GM12878 (cell line): ENCODE data around the gene NSFL1C.

Experiments
- BRCA1 ChIP-seq: IDR thresholded peaks from 2 replicates; pipeline ENCODE4 v1.6.1; 2011; ENCODE audit warnings: low read depth, low read length, improper control_type of control experiment
- CTCF ChIP-seq, 3 experiments: IDR thresholded peaks in 2 of 3; conservative IDR thresholded peaks in 1 of 3; 2 replicates each; pipeline ENCODE4 v1.5.1; 2011; ENCODE audit warnings: low read depth in 3 of 3, low read length in 3 of 3, mild to moderate bottlenecking in 3 of 3, control low read depth in 2 of 3, moderate library complexity in 2 of 3, inconsistent platforms in 1 of 3, mixed read lengths in 1 of 3; ENCODE audit not compliant: control insufficient read depth in 2 of 3, insufficient read depth in 1 of 3; ENCODE audit errors: extremely low read depth in 1 of 3
- EP300 ChIP-seq, 2 experiments: fragments of 150-350 bp in 1 of 2; IDR thresholded peaks; 2 replicates each; pipeline ENCODE4 v1.6.1; 2011 to 2012; ENCODE audit warnings: low read depth in 2 of 2, low read length in 2 of 2, borderline replicate concordance in 1 of 2, improper control_type of control experiment in 1 of 2, inconsistent platforms in 1 of 2; ENCODE audit not compliant: control insufficient read depth in 1 of 2
- POLR2A ChIP-seq: IDR thresholded peaks from 2 replicates; pipeline ENCODE4 v1.6.1; 2011; ENCODE audit warnings: low read depth, mild to moderate bottlenecking, low read length
- POLR2AphosphoS5 ChIP-seq: IDR thresholded peaks from 2 replicates; pipeline ENCODE4 v1.6.1; 2011; ENCODE audit warnings: mild to moderate bottlenecking, low read length, inconsistent platforms
- ZBTB33 ChIP-seq: fragments of 450-650 bp; IDR thresholded peaks from 2 replicates; pipeline ENCODE4 v1.6.1; 2017; ENCODE audit warnings: mild to moderate bottlenecking

GRCh38 chr20:1423206-1423605 is 43.4 kb downstream of the NSFL1C start:
- TF ChIP-seq BRCA1 (no peak), POLR2A (no peak), POLR2AphosphoS5 (no peak), EP300 (IDR thresholded peaks at IDR 0.05; ENCODE audit: borderline replicate concordance in 1 of 2, control insufficient read depth in 1 of 2, low read depth in 2 of 2, low read length in 2 of 2) (no peak), ZBTB33 (no peak), CTCF (IDR thresholded peaks at IDR 0.05 in 2 of 3, conservative IDR thresholded peaks at IDR 0.05 in 1 of 3; ENCODE audit: control insufficient read depth in 2 of 3, extremely low read depth in 1 of 3, insufficient read depth in 1 of 3, low read depth in 3 of 3, low read length in 3 of 3) (no peak)
